ENCODE measurements around the gene SNX10.

The SNX10 gene

GRCh38 chr7:26337232-26337865, 45.7 kb downstream of the SNX10 start:
- H3K36me3 ChIP-seq (ENCODE audit: control insufficient read depth, insufficient read depth, low read length), result no peaks in the 10 kb centered on the region
- 0 out of 2 replicates have a peak, but pooled peaks cover 6% of the 10 kb centered on the region for H3K4me1 ChIP-seq (ENCODE audit: control insufficient read depth, insufficient read depth, low read length)
- no peaks in the 10 kb centered on the region for H3K9me3 ChIP-seq (ENCODE audit: control insufficient read depth, insufficient read depth, low read length)
- H3K27ac ChIP-seq (ENCODE audit: low read depth, low read length), result no peak overlapping the region
- no peak overlapping the region for H3K4me3 ChIP-seq (ENCODE audit: low read depth, low read length)
- H3K27me3 ChIP-seq (ENCODE audit: control insufficient read depth, insufficient read depth, low read length), result no peaks in the 10 kb centered on the region
- no peak overlapping the region for H3K9ac ChIP-seq (ENCODE audit: low read depth, low read length)

- Histone ChIP-seq H3K36me3 (ENCODE audit: control insufficient read depth, insufficient read depth, low read length) (no peaks in the 10 kb centered on the region), H3K9ac (ENCODE audit: low read depth, low read length) (no peak overlapping the region), H3K27ac (ENCODE audit: low read depth, low read length) (no peak overlapping the region), H3K9me3 (ENCODE audit: control insufficient read depth, insufficient read depth, low read length) (no peaks in the 10 kb centered on the region), H3K4me3 (ENCODE audit: low read depth, low read length) (no peak overlapping the region), H3K27me3 (ENCODE audit: control insufficient read depth, insufficient read depth, low read length) (no peaks in the 10 kb centered on the region), H3K4me1 (ENCODE audit: control insufficient read depth, insufficient read depth, low read length) (0 out of 2 replicates have a peak, but pooled peaks cover 3% of the 10 kb centered on the region)
Observed at GRCh38 chr7:26340476-26341018, 48.9 kb downstream of the SNX10 start.

GRCh38 chr7:26343320-26343832, 51.7 kb downstream of the SNX10 start:
- Histone ChIP-seq H3K27ac (ENCODE audit: low read depth, low read length) (no peak overlapping the region), H3K9ac (ENCODE audit: low read depth, low read length) (no peak overlapping the region), H3K36me3 (ENCODE audit: control insufficient read depth, insufficient read depth, low read length) (no peaks in the 10 kb centered on the region), H3K4me1 (ENCODE audit: control insufficient read depth, insufficient read depth, low read length) (0 out of 2 replicates have a peak, but pooled peaks cover 3% of the 10 kb centered on the region), H3K9me3 (ENCODE audit: control insufficient read depth, insufficient read depth, low read length) (no peaks in the 10 kb centered on the region), H3K4me3 (ENCODE audit: low read depth, low read length) (no peak overlapping the region), H3K27me3 (ENCODE audit: control insufficient read depth, insufficient read depth, low read length) (no peaks in the 10 kb centered on the region)

- Histone ChIP-seq H3K4me1 (ENCODE audit: control insufficient read depth, insufficient read depth, low read length) (0 out of 2 replicates have a peak, but pooled peaks cover 3% of the 10 kb centered on the region), H3K27me3 (ENCODE audit: control insufficient read depth, insufficient read depth, low read length) (no peaks in the 10 kb centered on the region), H3K4me3 (ENCODE audit: low read depth, low read length) (no peak overlapping the region), H3K9ac (ENCODE audit: low read depth, low read length) (no peak overlapping the region), H3K36me3 (ENCODE audit: control insufficient read depth, insufficient read depth, low read length) (no peaks in the 10 kb centered on the region), H3K9me3 (ENCODE audit: control insufficient read depth, insufficient read depth, low read length) (no peaks in the 10 kb centered on the region), H3K27ac (ENCODE audit: low read depth, low read length) (no peak overlapping the region)
Observed at GRCh38 chr7:26343837-26344236, 52.2 kb downstream of the SNX10 start.

GRCh38 chr7:26345202-26345601, 53.5 kb downstream of the SNX10 start:
- 0 out of 2 replicates have a peak, but pooled peaks cover 3% of the 10 kb centered on the region for H3K4me1 ChIP-seq (ENCODE audit: control insufficient read depth, insufficient read depth, low read length)
- no peak overlapping the region for H3K9ac ChIP-seq (ENCODE audit: low read depth, low read length)
- no peak overlapping the region for H3K27ac ChIP-seq (ENCODE audit: low read depth, low read length)
- H3K27me3 ChIP-seq (ENCODE audit: control insufficient read depth, insufficient read depth, low read length), result no peaks in the 10 kb centered on the region
- H3K4me3 ChIP-seq (ENCODE audit: low read depth, low read length), result no peak overlapping the region
- H3K36me3 ChIP-seq (ENCODE audit: control insufficient read depth, insufficient read depth, low read length), result no peaks in the 10 kb centered on the region
- H3K9me3 ChIP-seq (ENCODE audit: control insufficient read depth, insufficient read depth, low read length), result no peaks in the 10 kb centered on the region

GRCh38 chr7:26345837-26346236, 54.2 kb downstream of the SNX10 start:
- H3K27ac ChIP-seq (ENCODE audit: low read depth, low read length), result no peak overlapping the region
- H3K36me3 ChIP-seq (ENCODE audit: control insufficient read depth, insufficient read depth, low read length), result no peaks in the 10 kb centered on the region
- H3K4me3 ChIP-seq (ENCODE audit: low read depth, low read length), result no peak overlapping the region
- H3K9me3 ChIP-seq (ENCODE audit: control insufficient read depth, insufficient read depth, low read length), result no peaks in the 10 kb centered on the region
- no peaks in the 10 kb centered on the region for H3K27me3 ChIP-seq (ENCODE audit: control insufficient read depth, insufficient read depth, low read length)
- H3K4me1 ChIP-seq (ENCODE audit: control insufficient read depth, insufficient read depth, low read length), result 0 out of 2 replicates have a peak, but pooled peaks cover 3% of the 10 kb centered on the region
- no peak overlapping the region for H3K9ac ChIP-seq (ENCODE audit: low read depth, low read length)

GRCh38 chr7:26346611-26347203, 55.0 kb downstream of the SNX10 start:
- Histone ChIP-seq H3K4me3 (ENCODE audit: low read depth, low read length) (no peak overlapping the region), H3K4me1 (ENCODE audit: control insufficient read depth, insufficient read depth, low read length) (0 out of 2 replicates have a peak, but pooled peaks cover 3% of the 10 kb centered on the region), H3K27ac (ENCODE audit: low read depth, low read length) (no peak overlapping the region)

GRCh38 chr7:26348234-26348851, 56.7 kb downstream of the SNX10 start:
- Histone ChIP-seq H3K9me3 (ENCODE audit: control insufficient read depth, insufficient read depth, low read length) (no peaks in the 10 kb centered on the region), H3K4me3 (ENCODE audit: low read depth, low read length) (no peak overlapping the region), H3K9ac (ENCODE audit: low read depth, low read length) (no peak overlapping the region), H3K36me3 (ENCODE audit: control insufficient read depth, insufficient read depth, low read length) (no peaks in the 10 kb centered on the region), H3K27me3 (ENCODE audit: control insufficient read depth, insufficient read depth, low read length) (no peaks in the 10 kb centered on the region), H3K27ac (ENCODE audit: low read depth, low read length) (no peak overlapping the region), H3K4me1 (ENCODE audit: control insufficient read depth, insufficient read depth, low read length) (0 out of 2 replicates have a peak, but pooled peaks cover 3% of the 10 kb centered on the region)

More at GRCh38 chr7:26346611-26347203, 55.0 kb downstream of the SNX10 start:
- H3K36me3 ChIP-seq (ENCODE audit: control insufficient read depth, insufficient read depth, low read length), result no peaks in the 10 kb centered on the region
- H3K27me3 ChIP-seq (ENCODE audit: control insufficient read depth, insufficient read depth, low read length), result no peaks in the 10 kb centered on the region
- H3K9me3 ChIP-seq (ENCODE audit: control insufficient read depth, insufficient read depth, low read length), result no peaks in the 10 kb centered on the region
- H3K9ac ChIP-seq (ENCODE audit: low read depth, low read length), result no peak overlapping the region

- Histone ChIP-seq H3K4me1 (ENCODE audit: control insufficient read depth, insufficient read depth, low read length) (0 out of 2 replicates have a peak, but pooled peaks cover 3% of the 10 kb centered on the region), H3K27me3 (ENCODE audit: control insufficient read depth, insufficient read depth, low read length) (no peaks in the 10 kb centered on the region), H3K9ac (ENCODE audit: low read depth, low read length) (no peak overlapping the region), H3K36me3 (ENCODE audit: control insufficient read depth, insufficient read depth, low read length) (no peaks in the 10 kb centered on the region), H3K27ac (ENCODE audit: low read depth, low read length) (no peak overlapping the region), H3K9me3 (ENCODE audit: control insufficient read depth, insufficient read depth, low read length) (no peaks in the 10 kb centered on the region), H3K4me3 (ENCODE audit: low read depth, low read length) (no peak overlapping the region)
Observed at GRCh38 chr7:26349005-26349915, 57.6 kb downstream of the SNX10 start.

- no peaks in the 10 kb centered on the region for H3K4me1 ChIP-seq (ENCODE audit: control insufficient read depth, insufficient read depth, low read length)
- no peaks in the 10 kb centered on the region for H3K9me3 ChIP-seq (ENCODE audit: control insufficient read depth, insufficient read depth, low read length)
Observed at GRCh38 chr7:26351171-26351570, 59.5 kb downstream of the SNX10 start.

More at GRCh38 chr7:26351171-26351570, 59.5 kb downstream of the SNX10 start:
- Histone ChIP-seq H3K36me3 (ENCODE audit: control insufficient read depth, insufficient read depth, low read length) (no peaks in the 10 kb centered on the region), H3K27ac (ENCODE audit: low read depth, low read length) (no peak overlapping the region), H3K4me3 (ENCODE audit: low read depth, low read length) (no peak overlapping the region), H3K27me3 (ENCODE audit: control insufficient read depth, insufficient read depth, low read length) (no peaks in the 10 kb centered on the region), H3K9ac (ENCODE audit: low read depth, low read length) (no peak overlapping the region)

All from HUES48 (cell line).